PC-9 (cell line): ENCODE measurements around the gene FAM118A. TPM values are rescaled to one million over a fixed set of nuclear protein-coding genes. Genes with fewer than 3 reads are reported as not detected.

ENCODE experiments used
- BruUV-seq: library from RNA; stranded (reverse); fragments of 400-500 nt; replicated peaks from 2 replicates; lab custom pipeline; 2021; lab: Mats Ljungman, UMichigan
- CTCF ChIA-PET: fragments of 300-600 bp; sonication (Branson Sonifier 250); formaldehyde crosslinking; loops from one replicate; lab custom pipeline; 2022; ENCODE audit warnings: antibody characterized with exemption; lab: Charles Lee
- POLR2A ChIA-PET: fragments of 300-600 bp; sonication (Branson Sonifier 250); formaldehyde crosslinking; loops from one replicate; lab custom pipeline; 2022; ENCODE audit warnings: antibody characterized with exemption; ENCODE audit not compliant: unreplicated experiment; lab: Charles Lee
- DNase-seq, 2 experiments: peaks; one replicate each; pipeline versions ENCODE4 v3.0.0 to v3.0.0-alpha.2; 2015 to 2022; ENCODE audit warnings: mixed read lengths in 1 of 2
- H2AFZ ChIP-seq: fragments of 200-600 bp; sonication (generic); 2 replicates; pipeline ENCODE4 v1.8.1; 2017; ENCODE audit warnings: antibody characterized with exemption
- H3F3A ChIP-seq: fragments of 200-600 bp; sonication (generic); 2 replicates; pipeline ENCODE4 v1.8.1; 2017; ENCODE audit warnings: antibody characterized with exemption, mild to moderate bottlenecking, low read depth; ENCODE audit not compliant: insufficient read depth
- H3K27ac ChIP-seq: fragments of 200-600 bp; sonication (generic); 2 replicates; pipeline ENCODE4 v1.6.1; 2016; ENCODE audit warnings: mixed run types
- H3K27me3 ChIP-seq: fragments of 200-600 bp; sonication (generic); 2 replicates; pipeline ENCODE4 v1.6.1; 2016; ENCODE audit warnings: low read depth, mixed run types; ENCODE audit not compliant: insufficient read depth
- H3K36me3 ChIP-seq: fragments of 200-600 bp; sonication (generic); 2 replicates; pipeline ENCODE4 v1.6.1; 2016; ENCODE audit warnings: low read depth, mixed run types
- H3K4me1 ChIP-seq: fragments of 200-600 bp; sonication (generic); replicated peaks from 2 replicates; pipeline ENCODE4 v1.6.1; 2016; ENCODE audit warnings: mixed run types; ENCODE audit not compliant: insufficient read depth
- H3K4me2 ChIP-seq: fragments of 200-600 bp; sonication (generic); 2 replicates; pipeline ENCODE4 v1.6.1; 2017; ENCODE audit warnings: mixed run types
- H3K4me3 ChIP-seq: fragments of 200-600 bp; sonication (generic); 2 replicates; pipeline ENCODE4 v1.6.1; 2016; ENCODE audit warnings: mixed run types
- H3K79me2 ChIP-seq: fragments of 200-600 bp; sonication (generic); 2 replicates; pipeline ENCODE4 v1.6.1; 2017; ENCODE audit warnings: low read depth, mixed run types
- H3K9me2 ChIP-seq: fragments of 200-600 bp; sonication (generic); 2 replicates; pipeline ENCODE4 v1.8.1; 2017; ENCODE audit warnings: mild to moderate bottlenecking; ENCODE audit not compliant: insufficient read depth
- H3K9me3 ChIP-seq: fragments of 200-600 bp; sonication (generic); 2 replicates; pipeline ENCODE4 v1.8.1; 2016; ENCODE audit warnings: low read depth; ENCODE audit not compliant: insufficient read depth
- H4K20me1 ChIP-seq: fragments of 200-600 bp; sonication (generic); 2 replicates; pipeline ENCODE4 v1.8.1; 2017; ENCODE audit not compliant: insufficient read depth
- CTCF ChIP-seq: fragments of 200-600 bp; sonication (generic); conservative IDR thresholded peaks from 2 replicates; pipeline ENCODE4 v1.6.1; 2017; ENCODE audit warnings: mixed run types, antibody characterized with exemption, mild to moderate bottlenecking, moderate library complexity
- EZH2 ChIP-seq: fragments of 200-600 bp; sonication (generic); IDR thresholded peaks from 2 replicates; pipeline ENCODE4 v1.8.0; 2017; ENCODE audit warnings: antibody characterized with exemption, low read depth
- intact Hi-C: fragments of 100-400 bp; cut with micrococcal nuclease; formaldehyde crosslinking; loops from one replicate; pipeline ENCODE4 v1.10.0; 2022; ENCODE audit not compliant: unreplicated experiment
- total RNA-seq: library from RNA; stranded (reverse); gene quantifications from 2 replicates; pipeline ENCODE4 v1.2.3, GENCODE V29; 2021

FAM118A gene
- total RNA-seq, 1 experiment from 2014 or later, result 24.4 TPM

GRCh38 chr22:45295492-45295891 lies 14.2 kb upstream of the FAM118A start:
- no peaks in the 10 kb centered on the region for H3K36me3 ChIP-seq
- no peaks in the 10 kb centered on the region; the same call in 1 of the 2 replicates for H3F3A ChIP-seq
- H3K79me2 ChIP-seq, result no peaks in the 10 kb centered on the region
- no peak overlapping the region for H3K27ac ChIP-seq
- no peak for DNase-seq
- intact Hi-C loops, result no loop called here
- no peak overlapping the region for H3K4me3 ChIP-seq
- H3K4me1 ChIP-seq, result 0 out of 2 replicates have a peak, but pooled peaks cover 10% of the 10 kb centered on the region
- H4K20me1 ChIP-seq, result no peaks in the 10 kb centered on the region
- no peaks in the 10 kb centered on the region for H3K9me2 ChIP-seq
- H3K4me2 ChIP-seq, result no peak overlapping the region
- TF ChIP-seq CTCF (no peak), EZH2 (no peak)
- POLR2A ChIA-PET, result no interaction called here
- H3K9me3 ChIP-seq, result no peaks in the 10 kb centered on the region
- BruUV-seq, result no TSS peak
- CTCF ChIA-PET, result no interaction called here
- no peaks in the 10 kb centered on the region for H3K27me3 ChIP-seq
- H2AFZ ChIP-seq, result no peak overlapping the region

GRCh38 chr22:45296628-45297297 lies 13.0 kb upstream of the FAM118A start:
- BruUV-seq, result no TSS peak
- Histone ChIP-seq H3K27ac (no peak overlapping the region), H3K4me1 (peaks cover 12% of the 10 kb centered on the region; the same call in 1 of the 2 replicates), H3F3A (no peaks in the 10 kb centered on the region; the same call in 1 of the 2 replicates), H3K36me3 (no peaks in the 10 kb centered on the region), H4K20me1 (no peaks in the 10 kb centered on the region), H2AFZ (no peak overlapping the region), H3K9me2 (no peaks in the 10 kb centered on the region), H3K4me3 (no peak overlapping the region), H3K9me3 (no peaks in the 10 kb centered on the region), H3K79me2 (no peaks in the 10 kb centered on the region), H3K4me2 (no peak overlapping the region), H3K27me3 (no peaks in the 10 kb centered on the region)
- no peak for TF ChIP-seq EZH2
- TF ChIP-seq CTCF, result no peak
- intact Hi-C loops, result no loop called here
- CTCF ChIA-PET, result no interaction called here
- POLR2A ChIA-PET, result no interaction called here
- DNase-seq, result no peak

- no peak overlapping the region for H3K27ac ChIP-seq
- H3K27me3 ChIP-seq, result no peaks in the 10 kb centered on the region
- no peaks in the 10 kb centered on the region for H3K79me2 ChIP-seq
- intact Hi-C loops, result no loop called here
- no peaks in the 10 kb centered on the region for H4K20me1 ChIP-seq
- no TSS peak for BruUV-seq
- H3K9me3 ChIP-seq, result no peaks in the 10 kb centered on the region
- H3K36me3 ChIP-seq, result no peaks in the 10 kb centered on the region
- ChIA-PET CTCF (interaction anchor here (0.6 kb wide), 1 partner anchor 228 kb away, joined by 12 read pairs; no protein-coding TSS in a partner anchor), POLR2A (no interaction called here)
- no peak for DNase-seq
- no peaks in the 10 kb centered on the region for H3K9me2 ChIP-seq
- peaks cover 7% of the 10 kb centered on the region; the same call in 1 of the 2 replicates for H3F3A ChIP-seq
- no peak for TF ChIP-seq CTCF
- TF ChIP-seq EZH2, result no peak
- peaks cover 14% of the 10 kb centered on the region; the same call in 1 of the 2 replicates for H3K4me1 ChIP-seq
- no peak overlapping the region for H3K4me2 ChIP-seq
- H3K4me3 ChIP-seq, result no peak overlapping the region
- H2AFZ ChIP-seq, result no peak overlapping the region
These were observed 10.7 kb upstream of the FAM118A start for GRCh38 chr22:45298934-45299505.
